ENCODE data around the gene COLEC11. TPM values are rescaled to one million over a fixed set of nuclear protein-coding genes. Genes with fewer than 3 reads are reported as not detected.
"Not testable (repeated sequence)": the region's sequence is repeated elsewhere in the genome, so short reads cannot be mapped to it uniquely, and the experiment has no call there.

The COLEC11 gene
- total RNA-seq (not detected), total RNA-seq (0 to 0.38 reads per million in 2 donors)

- Mint-ChIP-seq H3K27me3 (peaks cover 24% of the 10 kb centered on the region), H3K4me3 (no peak within 1 kb of the TSS), H3K4me1 (peaks cover 7% of the 10 kb centered on the region), H3K27ac (no peak within 1 kb of the TSS), H3K36me3 (ENCODE audit: low read depth) (no peaks in the 10 kb centered on the region)
- DNase-seq, result no peak
- no peak for ATAC-seq
- H3K9me3 ChIP-seq (ENCODE audit: control insufficient read depth, low read length, poor library complexity, severe bottlenecking), result no peaks in the 10 kb centered on the region
Observed at GRCh38 chr2:3594493-3595281, at the start of gene COLEC11. COLEC11 (plus strand) TSS chr2:3595112; CDS start chr2:3604341, 9,229 bp downstream.

GRCh38 chr2:3545788-3546478, 49.0 kb upstream of the COLEC11 start:
- Mint-ChIP-seq H3K27me3 (no peaks in the 10 kb centered on the region), H3K4me1 (peaks cover 5% of the 10 kb centered on the region), H3K36me3 (ENCODE audit: low read depth) (peaks cover 18% of the 10 kb centered on the region)

GRCh38 chr2:3547915-3548314, 47.0 kb upstream of the COLEC11 start:
- no peak for DNase-seq
- ATAC-seq, result no peak
- H3K27ac Mint-ChIP-seq, result no peak overlapping the region
- H3K4me1 Mint-ChIP-seq, result no peaks in the 10 kb centered on the region
- H3K9me3 ChIP-seq (ENCODE audit: control insufficient read depth, low read length, poor library complexity, severe bottlenecking), result no peaks in the 10 kb centered on the region
- no peak overlapping the region for H3K4me3 Mint-ChIP-seq
- no peaks in the 10 kb centered on the region for H3K27me3 Mint-ChIP-seq
- H3K36me3 Mint-ChIP-seq (ENCODE audit: low read depth), result peaks cover 21% of the 10 kb centered on the region

More at GRCh38 chr2:3545788-3546478, 49.0 kb upstream of the COLEC11 start:
- H3K4me3 Mint-ChIP-seq, result no peak overlapping the region
- H3K27ac Mint-ChIP-seq, result no peak overlapping the region
- DNase-seq, result no peak
- no peak for ATAC-seq
- no peaks in the 10 kb centered on the region for H3K9me3 ChIP-seq (ENCODE audit: control insufficient read depth, low read length, poor library complexity, severe bottlenecking)

GRCh38 chr2:3553946-3554345, 41.0 kb upstream of the COLEC11 start:
- H3K4me3 Mint-ChIP-seq, result no peak overlapping the region
- H3K36me3 Mint-ChIP-seq (ENCODE audit: low read depth), result peaks cover 6% of the 10 kb centered on the region
- DNase-seq, result no peak
- H3K27me3 Mint-ChIP-seq, result no peaks in the 10 kb centered on the region
- peaks cover 13% of the 10 kb centered on the region for H3K4me1 Mint-ChIP-seq
- no peaks in the 10 kb centered on the region for H3K9me3 ChIP-seq (ENCODE audit: control insufficient read depth, low read length, poor library complexity, severe bottlenecking)
- ATAC-seq, result no peak
- H3K27ac Mint-ChIP-seq, result no peak overlapping the region

- DNase-seq (no peak), ATAC-seq (peak; percentile 20)
Observed at GRCh38 chr2:3557639-3558204, 37.2 kb upstream of the COLEC11 start.

GRCh38 chr2:3558205-3559014, 36.5 kb upstream of the COLEC11 start, which contains the start of gene RNASEH1:
RNASEH1 (minus strand) TSS chr2:3558333; CDS start chr2:3558260, 73 bp downstream.
- H3K9me3 ChIP-seq (ENCODE audit: control insufficient read depth, low read length, poor library complexity, severe bottlenecking), result no peaks in the 10 kb centered on the region

More at GRCh38 chr2:3557639-3558204, 37.2 kb upstream of the COLEC11 start:
- Mint-ChIP-seq H3K36me3 (ENCODE audit: low read depth) (peaks cover 2% of the 10 kb centered on the region), H3K27ac (peak overlapping the region; percentile 92), H3K4me3 (peak overlapping the region; percentile 93), H3K4me1 (peaks cover 15% of the 10 kb centered on the region), H3K27me3 (no peaks in the 10 kb centered on the region)
- H3K9me3 ChIP-seq (ENCODE audit: control insufficient read depth, low read length, poor library complexity, severe bottlenecking), result no peaks in the 10 kb centered on the region

GRCh38 chr2:3563521-3563976, 31.4 kb upstream of the COLEC11 start:
- Mint-ChIP-seq H3K4me1 (peaks cover 2% of the 10 kb centered on the region), H3K27me3 (no peaks in the 10 kb centered on the region), H3K27ac (no peak overlapping the region), H3K36me3 (ENCODE audit: low read depth) (peaks cover 2% of the 10 kb centered on the region), H3K4me3 (no peak overlapping the region)
- no peak for ATAC-seq
- no peak for DNase-seq
- H3K9me3 ChIP-seq (ENCODE audit: control insufficient read depth, low read length, poor library complexity, severe bottlenecking), result no peaks in the 10 kb centered on the region

More at GRCh38 chr2:3558205-3559014, 36.5 kb upstream of the COLEC11 start, which contains the start of gene RNASEH1:
- peak; percentile 94 to 99 (median 96) for DNase-seq
- H3K36me3 Mint-ChIP-seq (ENCODE audit: low read depth), result peaks cover 2% of the 10 kb centered on the region
- ATAC-seq, result peak; percentile 96
- peaks cover 15% of the 10 kb centered on the region for H3K4me1 Mint-ChIP-seq
- H3K27ac Mint-ChIP-seq, result peak within 1 kb of the TSS; percentile 92
- no peaks in the 10 kb centered on the region for H3K27me3 Mint-ChIP-seq
- H3K4me3 Mint-ChIP-seq, result peak within 1 kb of the TSS; percentile 93

GRCh38 chr2:3565117-3565516, 29.8 kb upstream of the COLEC11 start:
- DNase-seq, result no peak
- ATAC-seq, result no peak
- no peaks in the 10 kb centered on the region for H3K9me3 ChIP-seq (ENCODE audit: control insufficient read depth, low read length, poor library complexity, severe bottlenecking)
- H3K4me3 Mint-ChIP-seq, result no peak overlapping the region
- H3K4me1 Mint-ChIP-seq, result peaks cover 2% of the 10 kb centered on the region
- H3K27ac Mint-ChIP-seq, result no peak overlapping the region
- H3K36me3 Mint-ChIP-seq (ENCODE audit: low read depth), result peaks cover 2% of the 10 kb centered on the region
- H3K27me3 Mint-ChIP-seq, result no peaks in the 10 kb centered on the region

GRCh38 chr2:3566806-3567205, 28.1 kb upstream of the COLEC11 start:
- DNase-seq, result no peak
- no peak overlapping the region for H3K4me3 Mint-ChIP-seq
- no peaks in the 10 kb centered on the region for H3K36me3 Mint-ChIP-seq (ENCODE audit: low read depth)
- H3K9me3 ChIP-seq (ENCODE audit: control insufficient read depth, low read length, poor library complexity, severe bottlenecking), result no peaks in the 10 kb centered on the region
- H3K27me3 Mint-ChIP-seq, result no peaks in the 10 kb centered on the region
- no peak for ATAC-seq
- no peak overlapping the region for H3K27ac Mint-ChIP-seq
- H3K4me1 Mint-ChIP-seq, result peaks cover 2% of the 10 kb centered on the region

GRCh38 chr2:3569656-3570055, 25.3 kb upstream of the COLEC11 start:
- not testable (repeated sequence) for H3K4me3 Mint-ChIP-seq; DNase-seq; H3K27ac Mint-ChIP-seq; ATAC-seq; H3K36me3 Mint-ChIP-seq (ENCODE audit: low read depth); H3K9me3 ChIP-seq (ENCODE audit: control insufficient read depth, low read length, poor library complexity, severe bottlenecking); H3K4me1 Mint-ChIP-seq; H3K27me3 Mint-ChIP-seq

GRCh38 chr2:3571284-3571683, 23.6 kb upstream of the COLEC11 start:
- H3K27me3 Mint-ChIP-seq, result no peaks in the 10 kb centered on the region
- ATAC-seq, result no peak
- no peak overlapping the region for H3K4me3 Mint-ChIP-seq
- peaks cover 3% of the 10 kb centered on the region for H3K36me3 Mint-ChIP-seq (ENCODE audit: low read depth)
- DNase-seq, result no peak
- no peaks in the 10 kb centered on the region for H3K9me3 ChIP-seq (ENCODE audit: control insufficient read depth, low read length, poor library complexity, severe bottlenecking)
- H3K4me1 Mint-ChIP-seq, result peaks cover 10% of the 10 kb centered on the region
- H3K27ac Mint-ChIP-seq, result no peak overlapping the region

GRCh38 chr2:3572620-3573019, 22.3 kb upstream of the COLEC11 start:
- H3K9me3 ChIP-seq (ENCODE audit: control insufficient read depth, low read length, poor library complexity, severe bottlenecking), result no peaks in the 10 kb centered on the region
- Mint-ChIP-seq H3K36me3 (ENCODE audit: low read depth) (peaks cover 3% of the 10 kb centered on the region), H3K4me1 (peaks cover 17% of the 10 kb centered on the region), H3K27me3 (no peaks in the 10 kb centered on the region), H3K4me3 (no peak overlapping the region), H3K27ac (no peak overlapping the region)
- no peak for ATAC-seq
- DNase-seq, result no peak

Data from T-helper 17 cell (primary cell).